Upper lobe of left lung (tissue), 6 donors: Measurements from ENCODE around the gene CMIP. TPM values are rescaled to one million over a fixed set of nuclear protein-coding genes. Genes with fewer than 3 reads are reported as not detected.

ENCODE experiments used
- ATAC-seq, 2 donors: fragments of 200-7000 bp; cut with Tn5 transposase; one replicate each; pipeline ENCODE4 v1.9.1; 2022; ENCODE audit warnings: mild to moderate bottlenecking in 2 of 2, moderate library complexity in 2 of 2; ENCODE audit not compliant: low FRiP score in 2 of 2
- DNase-seq, 2 donors: peaks; one replicate each; pipeline ENCODE4 v3.0.0-alpha.2; 2019 to 2020
- H3K27ac ChIP-seq, 4 donors: fragments of 200-600 bp; sonication (generic); one replicate each; pipeline ENCODE4 v1.5.1; 2016 to 2019
- H3K27me3 ChIP-seq, 4 donors: fragments of 200-600 bp; sonication (generic); one replicate each; pipeline ENCODE4 v1.5.1; 2017 to 2019
- H3K36me3 ChIP-seq, 4 donors: fragments of 200-600 bp; sonication (generic); one replicate each; pipeline ENCODE4 v1.5.1; 2016 to 2019
- H3K4me1 ChIP-seq, 4 donors: fragments of 200-600 bp; sonication (generic); one replicate each; pipeline ENCODE4 v1.5.1; 2018 to 2019
- H3K4me3 ChIP-seq, 4 donors: fragments of 200-600 bp; sonication (generic); one replicate each; pipeline ENCODE4 v1.5.1; 2017 to 2019; ENCODE audit warnings: mild to moderate bottlenecking in 2 of 4, moderate library complexity in 1 of 4
- H3K9me3 ChIP-seq, 4 donors: fragments of 200-600 bp; sonication (generic); one replicate each; pipeline ENCODE4 v1.5.1; 2018 to 2019
- EP300 ChIP-seq, 4 donors: sonication (generic); formaldehyde crosslinking; IDR thresholded peaks; one replicate each; pipeline ENCODE4 v1.5.1; 2017; ENCODE audit warnings: antibody characterized with exemption in 4 of 4, control low read depth in 2 of 4
- POLR2A ChIP-seq, 4 donors: fragments of 450-650 bp; IDR thresholded peaks; one replicate each; pipeline ENCODE4 v1.5.1; 2016 to 2017; ENCODE audit warnings: antibody characterized with exemption in 4 of 4, mild to moderate bottlenecking in 2 of 4
- POLR2AphosphoS5 ChIP-seq, 2 donors: sonication (generic); formaldehyde crosslinking; IDR thresholded peaks; one replicate each; pipeline ENCODE4 v1.5.1; 2017; ENCODE audit warnings: antibody characterized with exemption in 2 of 2
- WGBS, 2 donors: methylation state at CpG; one replicate each; pipeline ENCODE4 v1.1.5; 2017 to 2018; 5-methylcytosine and 5-hydroxymethylcytosine counted together
- total RNA-seq, 6 donors: library from RNA; depleted of rRNA in 4 of 6; stranded (reverse); fragments of >200 nt in 4 of 6; gene quantifications; one replicate each; pipeline versions ENCODE4 v1.1.0 to v1.2.1, GENCODE V29; 2016 to 2021
- TF ChIP-seq, protein P1 (sequence below), 6 experiments: fragments of 450-650 bp in 4 of 6; fragments of 200-600 bp in 2 of 6; sonication (generic) in 2 of 6; IDR thresholded peaks; one replicate each; pipeline ENCODE4 v1.5.1; 2016 to 2019; ENCODE audit warnings: antibody characterized with exemption in 6 of 6
- donor health status: DM: no; HTN: no; CAD: no; lungs with moderate emphysema.
- donor health status: DM: no; HTN: yes; CAD: no; lungs with severe emphysema.

Gene CMIP
- total RNA-seq, 6 donors from 2014 or later, result 48.3 to 109 (median 67.6) TPM

DNA sequence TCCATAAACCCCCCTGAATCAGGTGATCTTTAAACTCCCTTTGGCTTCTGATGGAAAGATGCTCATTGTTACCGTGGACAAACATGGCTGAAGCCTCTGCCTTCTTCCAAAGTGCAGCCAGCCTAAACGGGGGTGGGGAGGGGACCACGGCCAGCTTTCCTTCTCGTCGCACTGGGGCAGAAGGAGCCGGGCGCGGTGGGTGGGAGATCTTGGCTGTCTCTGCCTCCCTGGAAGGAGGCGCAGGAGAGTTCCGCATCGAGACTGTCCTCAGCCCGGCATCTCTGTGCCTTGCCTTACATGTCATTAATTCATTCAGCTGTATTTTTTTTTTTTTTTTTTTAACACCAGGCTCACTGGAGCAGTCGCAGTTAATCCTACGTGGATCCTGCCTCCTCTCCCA, 171.2 kb downstream of the CMIP start:
- H3K36me3 ChIP-seq, result peaks cover 0 to 24% (median 4%) of the 10 kb centered on the region in 4 donors
- no peak overlapping the region for H3K4me3 ChIP-seq
- DNase-seq (peak in 1 of 2 donors; percentile 46), ATAC-seq (no peak)
- TF ChIP-seq, protein P1, sequence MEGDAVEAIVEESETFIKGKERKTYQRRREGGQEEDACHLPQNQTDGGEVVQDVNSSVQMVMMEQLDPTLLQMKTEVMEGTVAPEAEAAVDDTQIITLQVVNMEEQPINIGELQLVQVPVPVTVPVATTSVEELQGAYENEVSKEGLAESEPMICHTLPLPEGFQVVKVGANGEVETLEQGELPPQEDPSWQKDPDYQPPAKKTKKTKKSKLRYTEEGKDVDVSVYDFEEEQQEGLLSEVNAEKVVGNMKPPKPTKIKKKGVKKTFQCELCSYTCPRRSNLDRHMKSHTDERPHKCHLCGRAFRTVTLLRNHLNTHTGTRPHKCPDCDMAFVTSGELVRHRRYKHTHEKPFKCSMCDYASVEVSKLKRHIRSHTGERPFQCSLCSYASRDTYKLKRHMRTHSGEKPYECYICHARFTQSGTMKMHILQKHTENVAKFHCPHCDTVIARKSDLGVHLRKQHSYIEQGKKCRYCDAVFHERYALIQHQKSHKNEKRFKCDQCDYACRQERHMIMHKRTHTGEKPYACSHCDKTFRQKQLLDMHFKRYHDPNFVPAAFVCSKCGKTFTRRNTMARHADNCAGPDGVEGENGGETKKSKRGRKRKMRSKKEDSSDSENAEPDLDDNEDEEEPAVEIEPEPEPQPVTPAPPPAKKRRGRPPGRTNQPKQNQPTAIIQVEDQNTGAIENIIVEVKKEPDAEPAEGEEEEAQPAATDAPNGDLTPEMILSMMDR (IDR thresholded peaks at IDR 0.05), result no peak
- no peak for TF ChIP-seq POLR2A (IDR thresholded peaks at IDR 0.05)
- no peak for TF ChIP-seq EP300 (IDR thresholded peaks at IDR 0.05)
- TF ChIP-seq POLR2AphosphoS5 (IDR thresholded peaks at IDR 0.05), result no peak
- H3K4me1 ChIP-seq, result peaks cover 32 to 53% (median 51%) of the 10 kb centered on the region in 4 donors
- 88% methylated on average over 14 of the region's 14 CpGs for WGBS, 2 donors
- H3K9me3 ChIP-seq, result no peaks in the 10 kb centered on the region
- H3K27me3 ChIP-seq, result no peaks in the 10 kb centered on the region
- H3K27ac ChIP-seq, result peak overlapping the region in 2 of 4 donors; percentile 65 to 72

DNA sequence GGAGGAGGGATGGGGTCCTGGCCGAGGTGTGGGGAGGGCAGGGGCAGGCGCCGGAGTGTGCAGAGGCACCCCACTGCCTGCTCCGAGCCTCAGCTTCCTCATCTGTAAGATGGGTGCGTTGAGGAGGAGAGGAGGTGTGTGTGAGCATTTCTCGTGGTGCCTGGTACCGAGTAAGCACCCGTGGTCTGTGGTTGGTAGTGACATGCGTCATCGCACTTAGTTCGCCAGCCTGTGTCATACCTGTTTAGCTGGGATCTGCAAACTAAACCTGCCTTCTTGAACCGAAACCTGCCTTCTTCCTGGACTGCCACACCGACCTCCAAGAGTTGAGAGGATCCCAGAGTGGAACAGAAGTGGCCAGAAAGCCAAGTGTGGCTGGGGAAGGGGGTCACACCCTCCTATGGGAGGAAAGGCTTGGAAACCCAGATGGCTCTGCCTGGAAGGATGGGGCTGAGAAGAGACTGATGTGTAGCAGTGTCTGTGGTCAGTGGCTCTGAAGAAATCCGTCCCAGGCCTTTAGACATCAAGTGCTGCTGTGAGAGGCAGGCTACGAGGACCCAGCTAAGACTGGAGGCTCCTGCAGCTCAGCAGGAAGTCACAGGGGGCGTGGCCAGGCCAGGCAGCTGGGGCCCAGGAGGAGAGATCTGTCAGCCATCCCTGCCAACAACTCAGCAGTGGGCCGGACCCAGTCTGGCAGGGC, 171.9 kb downstream of the CMIP start:
- Histone ChIP-seq H3K36me3 (peaks cover 0 to 28% (median 4%) of the 10 kb centered on the region in 4 donors), H3K9me3 (no peaks in the 10 kb centered on the region), H3K4me1 (peaks cover 32 to 47% (median 45%) of the 10 kb centered on the region in 4 donors), H3K27ac (peak overlapping the region; percentile 32 to 72 (median 61)), H3K27me3 (no peaks in the 10 kb centered on the region), H3K4me3 (no peak overlapping the region)
- WGBS, 2 donors, result 60 to 68% methylated on average over 15 to 16 of the region's 17 CpGs
- TF ChIP-seq POLR2A (IDR thresholded peaks at IDR 0.05), result no peak
- TF ChIP-seq POLR2AphosphoS5 (IDR thresholded peaks at IDR 0.05), result no peak
- no peak for TF ChIP-seq EP300 (IDR thresholded peaks at IDR 0.05)
- TF ChIP-seq, protein P1 (IDR thresholded peaks at IDR 0.05), result no peak
- ATAC-seq, result peak in 1 of 2 donors; percentile 46
- peak; percentile 72 to 88 for DNase-seq

DNA sequence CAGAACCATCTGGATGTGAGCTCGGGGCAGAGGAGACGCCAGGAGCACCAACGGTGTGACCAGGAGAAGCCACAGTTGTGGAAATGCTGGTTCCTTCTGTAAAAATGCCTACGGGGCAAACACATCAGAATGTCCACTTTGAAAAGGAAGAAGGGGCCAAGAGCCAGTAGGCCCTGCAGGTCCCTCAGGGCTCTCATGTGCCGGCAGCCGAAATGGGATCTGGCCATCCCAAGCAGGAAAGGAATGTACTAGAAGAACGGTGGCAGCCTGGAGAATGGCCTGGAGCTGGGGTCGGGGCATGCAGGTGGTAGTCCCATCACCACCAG, 172.4 kb downstream of the CMIP start:
- H3K36me3 ChIP-seq, result peaks cover 0 to 33% (median 4%) of the 10 kb centered on the region in 4 donors
- TF ChIP-seq POLR2A (IDR thresholded peaks at IDR 0.05), result no peak
- no peak for TF ChIP-seq POLR2AphosphoS5 (IDR thresholded peaks at IDR 0.05)
- no peak for ATAC-seq

DNA sequence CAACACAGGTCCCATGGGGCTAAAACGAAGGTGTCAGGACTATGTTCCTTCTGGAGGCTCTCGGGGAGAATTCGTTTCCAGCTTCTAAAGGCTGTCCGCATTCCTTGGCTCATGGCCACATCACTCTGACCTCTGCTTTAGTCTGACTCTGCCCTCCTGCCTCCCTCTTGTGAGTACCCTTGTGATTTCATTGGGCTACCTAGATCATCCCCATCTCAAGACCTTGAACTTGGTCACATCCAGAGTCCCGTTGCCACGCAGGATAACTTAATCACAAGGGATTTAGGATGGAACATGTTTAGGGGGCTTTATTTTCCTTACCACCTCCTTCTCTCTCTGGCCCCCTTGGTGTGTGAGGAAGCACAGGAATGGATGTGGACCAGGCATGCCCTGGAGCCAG, 173.6 kb downstream of the CMIP start:
- Histone ChIP-seq H3K27ac (peak overlapping the region in 2 of 4 donors; percentile 1 to 39), H3K36me3 (peaks cover 0 to 42% (median 6%) of the 10 kb centered on the region in 4 donors)

More for the DNA sequence above, 172.4 kb downstream of the CMIP start:
- DNase-seq, result no peak
- peak overlapping the region; percentile 32 to 72 (median 61) for H3K27ac ChIP-seq
- peaks cover 27 to 42% (median 40%) of the 10 kb centered on the region in 4 donors for H3K4me1 ChIP-seq
- no peaks in the 10 kb centered on the region for H3K9me3 ChIP-seq
- no peaks in the 10 kb centered on the region for H3K27me3 ChIP-seq
- WGBS, 2 donors, result 58 to 72% methylated on average over 8 of the region's 8 CpGs
- H3K4me3 ChIP-seq, result no peak overlapping the region

DNA sequence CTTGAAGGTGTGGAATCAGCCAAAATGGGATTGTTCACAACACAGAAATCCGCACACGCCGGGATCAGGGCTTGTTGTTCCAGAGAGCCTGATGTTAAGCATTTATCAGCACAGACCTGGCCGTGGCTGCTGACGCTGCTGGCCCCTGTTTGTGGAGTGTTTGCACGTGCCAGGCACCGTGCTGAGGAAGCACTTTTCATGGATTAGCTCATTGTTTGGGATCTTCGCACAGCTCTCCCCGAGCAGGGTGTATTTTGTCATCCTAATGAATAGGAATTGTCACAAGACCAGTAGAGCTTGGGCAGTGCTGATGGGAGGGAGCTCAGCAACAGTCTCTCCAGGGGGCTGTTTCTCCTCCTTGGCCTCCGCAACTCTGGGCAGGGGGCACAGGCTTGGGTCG, 174.1 kb downstream of the CMIP start:
- peaks cover 0 to 42% (median 6%) of the 10 kb centered on the region in 4 donors for H3K36me3 ChIP-seq
- no peaks in the 10 kb centered on the region for H3K27me3 ChIP-seq
- DNase-seq, result no peak
- no peaks in the 10 kb centered on the region for H3K9me3 ChIP-seq
- WGBS, 2 donors, result 61 to 63% methylated on average over 11 of the region's 11 CpGs
- no peak overlapping the region for H3K4me3 ChIP-seq
- TF ChIP-seq EP300 (IDR thresholded peaks at IDR 0.05) (no peak), POLR2AphosphoS5 (IDR thresholded peaks at IDR 0.05) (no peak), POLR2A (IDR thresholded peaks at IDR 0.05) (no peak)
- TF ChIP-seq, protein P1 (IDR thresholded peaks at IDR 0.05), result no peak
- peaks cover 14 to 31% (median 27%) of the 10 kb centered on the region in 4 donors for H3K4me1 ChIP-seq
- H3K27ac ChIP-seq, result peak overlapping the region in 2 of 4 donors; percentile 1 to 39
- no peak for ATAC-seq

More for the DNA sequence above, 173.6 kb downstream of the CMIP start:
- Histone ChIP-seq H3K4me3 (no peak overlapping the region), H3K4me1 (peaks cover 16 to 31% (median 29%) of the 10 kb centered on the region in 4 donors), H3K9me3 (no peaks in the 10 kb centered on the region), H3K27me3 (no peaks in the 10 kb centered on the region)
- ATAC-seq (no peak), DNase-seq (no peak)
- WGBS, 2 donors, result 77 to 83% methylated on average over 6 of the region's 6 CpGs
- TF ChIP-seq, protein P1 (IDR thresholded peaks at IDR 0.05), result no peak
- TF ChIP-seq EP300 (IDR thresholded peaks at IDR 0.05) (no peak), POLR2AphosphoS5 (IDR thresholded peaks at IDR 0.05) (no peak), POLR2A (IDR thresholded peaks at IDR 0.05) (no peak)
